ENCODE data around the gene ZNF487.
"Not testable (repeated sequence)": the region's sequence is repeated elsewhere in the genome, so short reads cannot be mapped to it uniquely, and the experiment has no call there.

The ZNF487 gene

DNA sequence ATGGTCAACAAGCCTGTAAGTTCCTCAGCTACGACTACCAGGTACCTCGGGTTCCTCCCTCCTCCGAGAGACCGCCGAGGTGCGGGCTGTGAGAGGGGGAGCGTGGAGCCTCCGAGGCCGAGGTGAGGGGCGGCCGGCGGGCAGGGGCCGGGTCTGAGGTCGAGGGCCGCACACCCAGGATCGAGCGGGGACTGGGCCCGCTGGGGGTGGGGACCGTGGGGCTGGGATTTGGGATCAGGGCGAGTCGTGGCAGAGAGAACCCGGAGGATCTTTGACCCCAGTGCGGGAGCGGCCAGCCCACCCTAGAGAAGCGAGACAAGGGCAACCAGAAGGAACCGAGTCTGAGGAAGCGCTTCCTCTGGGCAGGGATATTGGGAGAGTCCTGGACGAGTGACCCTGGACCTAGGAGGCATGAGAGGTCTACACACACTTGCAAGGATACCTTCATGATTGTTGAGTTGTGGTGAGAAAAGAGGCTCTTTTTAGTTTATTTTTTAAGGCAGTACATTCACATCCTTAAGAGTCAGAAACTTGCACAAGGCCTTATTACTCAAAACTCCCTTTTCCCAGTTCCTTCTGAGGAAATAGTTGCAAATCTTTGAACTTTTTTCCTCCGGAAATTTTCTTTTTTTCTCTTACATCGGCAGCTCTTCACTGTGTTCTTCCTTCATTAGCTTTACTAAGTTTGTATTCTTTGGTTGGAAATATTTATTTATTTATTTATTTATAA is 395 bp downstream of the ZNF487 start:
- no peak for DNase-seq (ENCODE audit: low read depth)

GRCh38 chr10:43440463-43441134 is 3.7 kb downstream of the ZNF487 start:
- no peak for DNase-seq (ENCODE audit: low read depth)

- DNase-seq (ENCODE audit: low read depth) = no peak
Observed at GRCh38 chr10:43444323-43444722, 7.4 kb downstream of the ZNF487 start.

DNA sequence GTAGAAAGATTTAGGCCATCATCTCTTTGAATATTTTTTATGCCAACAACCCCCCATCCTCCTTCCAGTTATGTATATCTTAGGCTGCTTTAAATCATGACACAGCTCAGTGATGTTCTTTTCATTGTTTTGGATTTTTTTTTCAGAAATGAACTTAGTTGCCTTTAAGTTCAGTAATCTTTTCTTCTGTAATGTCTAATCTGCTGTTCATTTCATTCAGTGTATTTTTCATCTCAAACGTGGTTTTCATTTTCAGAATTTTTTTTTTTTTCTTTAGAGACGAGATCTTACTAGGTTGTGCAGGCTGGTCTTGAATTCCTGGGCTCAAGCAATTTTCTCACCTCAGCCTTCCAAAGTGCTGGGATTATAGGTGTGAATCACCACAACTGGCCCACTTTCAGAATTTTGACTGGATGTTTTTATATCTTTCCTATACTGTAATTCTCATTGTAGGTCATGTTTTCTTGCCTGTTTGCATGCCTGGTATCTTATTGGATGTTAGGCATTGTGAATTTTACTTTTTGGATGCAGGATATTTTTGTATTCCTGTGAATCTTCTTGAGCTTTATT is 8.1 kb downstream of the ZNF487 start:
- DNase-seq (ENCODE audit: low read depth) = no peak

- DNase-seq (ENCODE audit: low read depth) = not testable (repeated sequence)
Observed at GRCh38 chr10:43446219-43447017, 9.5 kb downstream of the ZNF487 start.

GRCh38 chr10:43448742-43449141 is 11.8 kb downstream of the ZNF487 start:
- DNase-seq (ENCODE audit: low read depth) = no peak

- no peak for DNase-seq (ENCODE audit: low read depth)
Observed at GRCh38 chr10:43452356-43452914, 15.5 kb downstream of the ZNF487 start.

GRCh38 chr10:43453266-43453831 is 16.4 kb downstream of the ZNF487 start:
- DNase-seq (ENCODE audit: low read depth) = no peak

DNA sequence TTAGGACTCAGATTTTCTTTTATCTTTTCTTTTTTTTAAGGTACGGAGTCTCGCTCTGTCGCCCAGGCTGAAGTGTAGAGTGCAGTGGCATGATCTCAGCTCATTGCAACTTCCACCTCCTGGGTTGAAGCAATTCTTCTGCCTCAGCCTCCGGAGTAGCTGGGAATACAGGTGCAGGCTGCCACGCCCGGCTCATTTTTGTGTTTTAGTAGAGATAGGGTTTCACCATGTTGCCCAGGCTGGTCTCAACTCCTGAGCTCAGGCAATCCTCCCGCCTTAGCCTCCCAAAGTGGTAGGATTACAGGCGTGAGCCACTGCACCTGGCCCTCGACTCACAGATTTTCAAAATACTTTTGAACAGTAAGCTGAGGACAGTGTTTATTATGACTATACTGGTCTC is 17.1 kb downstream of the ZNF487 start:
- DNase-seq (ENCODE audit: low read depth) = not testable (repeated sequence)

DNA sequence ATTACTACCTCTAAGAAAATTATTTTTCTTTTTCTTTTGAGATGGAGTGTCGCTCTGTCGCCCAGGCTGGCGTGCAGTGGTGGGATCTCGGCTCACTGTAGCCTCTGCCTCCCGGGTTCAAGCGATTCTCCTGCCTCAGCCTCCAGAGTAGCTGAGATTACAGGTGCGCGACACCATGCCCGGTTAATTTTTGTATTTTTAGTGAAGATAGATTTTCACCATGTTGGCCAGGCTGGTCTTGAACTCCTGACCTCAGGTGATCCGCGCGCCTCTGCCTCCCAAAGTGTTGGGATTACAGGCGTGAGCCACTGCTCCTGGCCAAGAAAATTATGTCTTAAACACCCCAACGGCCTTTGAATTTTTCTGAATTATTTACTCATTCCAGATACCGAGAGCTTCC is 19.6 kb downstream of the ZNF487 start:
- DNase-seq (ENCODE audit: low read depth) = not testable (repeated sequence)

- no peak for DNase-seq (ENCODE audit: low read depth)
Observed at GRCh38 chr10:43458227-43458626, 21.3 kb downstream of the ZNF487 start.

DNA sequence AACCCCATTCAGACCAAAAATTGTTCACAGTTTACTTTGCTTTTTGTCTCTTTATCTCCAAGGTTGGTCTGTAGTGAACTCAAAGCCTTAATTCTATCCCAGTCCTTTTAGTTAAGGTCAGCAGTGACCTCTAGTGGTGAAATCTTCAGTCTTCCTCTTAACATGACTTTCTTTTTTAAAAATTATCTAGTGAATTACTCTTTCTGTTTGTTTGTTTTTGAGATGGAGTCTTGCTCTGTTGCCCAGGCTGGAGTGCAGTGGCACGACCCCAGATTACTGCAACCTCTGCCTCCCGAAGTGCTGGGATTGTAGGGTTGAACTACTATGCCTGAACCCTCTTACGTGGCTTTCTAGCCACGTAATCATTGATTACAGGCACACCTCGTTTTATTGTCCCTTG is 25.0 kb downstream of the ZNF487 start:
- DNase-seq (ENCODE audit: low read depth) = peak; percentile 61

DNA sequence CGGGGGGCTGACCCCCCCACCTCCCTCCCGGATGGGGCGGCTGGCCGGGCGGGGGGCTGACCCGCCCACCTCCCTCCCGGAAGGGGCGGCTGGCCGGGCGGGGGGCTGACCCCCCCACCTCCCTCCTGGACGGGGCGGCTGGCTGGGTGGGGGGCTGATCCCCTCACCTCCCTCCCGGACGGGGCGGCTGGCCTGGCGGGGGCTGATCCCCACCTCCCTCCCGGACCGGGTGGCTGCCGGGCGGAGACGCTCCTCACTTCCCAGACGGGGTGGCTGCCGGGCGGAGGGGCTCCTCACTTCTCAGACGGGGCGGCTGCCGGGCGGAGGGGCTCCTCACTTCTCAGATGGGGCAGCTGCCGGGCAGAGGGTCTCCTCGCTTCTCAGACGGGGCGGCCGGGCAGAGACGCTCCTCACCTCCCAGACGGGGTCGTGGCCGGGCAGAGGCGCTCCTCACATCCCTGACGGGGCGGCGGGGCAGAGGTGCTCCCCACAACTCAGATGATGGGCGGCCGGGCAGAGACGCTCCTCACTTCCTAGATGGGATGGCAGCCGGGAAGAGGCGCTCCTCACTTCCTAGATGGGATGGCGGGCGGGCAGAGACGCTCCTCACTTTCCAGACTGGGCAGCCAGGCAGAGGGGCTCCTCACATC is 28.3 kb downstream of the ZNF487 start:
- not testable (repeated sequence) for DNase-seq (ENCODE audit: low read depth)

GRCh38 chr10:43465736-43466120 is 28.8 kb downstream of the ZNF487 start:
- DNase-seq (ENCODE audit: low read depth) = not testable (repeated sequence)

- no peak for DNase-seq (ENCODE audit: low read depth)
Observed at GRCh38 chr10:43471146-43471545, 34.2 kb downstream of the ZNF487 start.

DNA sequence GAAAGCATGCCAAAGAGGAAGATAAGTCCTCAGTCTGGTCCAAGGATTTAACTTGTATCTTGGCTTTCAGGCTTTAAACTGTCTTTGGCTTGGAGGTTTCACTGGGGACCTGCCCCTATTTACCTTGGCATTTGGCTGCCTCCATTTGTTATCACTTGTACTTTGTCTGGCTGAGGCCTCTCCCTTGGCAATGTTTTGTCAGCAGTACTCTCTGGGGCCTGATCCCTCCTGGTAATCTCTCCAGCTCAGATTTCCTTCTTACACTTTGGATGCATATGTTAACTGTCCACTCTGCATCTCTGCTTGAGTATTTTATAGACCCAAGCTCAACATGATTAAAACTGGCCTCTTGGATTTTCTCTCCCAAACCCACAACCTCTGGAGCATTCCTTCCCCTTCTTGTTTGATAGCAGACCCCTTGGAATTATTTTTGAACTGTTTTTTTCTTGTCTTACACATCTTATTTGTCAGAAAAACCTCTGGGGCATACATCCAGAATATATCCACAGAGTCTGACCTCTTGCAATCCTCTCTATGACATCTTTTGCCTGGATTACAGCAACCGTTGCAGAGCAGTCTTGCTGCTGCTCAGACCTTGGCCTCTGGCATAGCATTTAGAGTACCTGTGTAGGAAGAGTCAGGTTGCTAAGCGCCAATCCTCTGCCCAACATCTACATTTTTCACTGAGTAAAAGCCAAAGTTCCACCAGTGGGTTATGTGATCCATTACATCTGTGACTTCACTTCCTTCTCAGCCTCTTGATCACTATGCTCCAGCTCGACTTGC is 35.2 kb downstream of the ZNF487 start:
- DNase-seq (ENCODE audit: low read depth) = no peak

DNA sequence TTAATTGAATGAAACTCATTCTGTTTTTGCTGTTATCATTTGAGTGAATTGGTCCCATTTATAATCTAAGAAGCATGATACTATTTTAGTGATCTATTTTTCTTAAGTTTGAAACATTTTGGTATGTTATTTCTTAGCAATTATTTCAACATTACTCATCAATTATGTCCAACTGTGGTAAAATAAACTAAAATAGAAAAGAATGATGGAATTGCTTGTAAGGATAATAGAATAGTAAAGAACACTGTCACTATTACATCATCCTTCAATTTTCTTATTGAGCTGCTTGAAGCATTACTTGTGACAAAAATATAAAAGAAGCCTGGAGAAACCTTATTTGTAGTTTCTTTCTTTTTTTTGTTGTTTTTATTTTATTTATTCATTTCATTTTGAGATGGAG is 42.4 kb downstream of the ZNF487 start:
- DNase-seq (ENCODE audit: low read depth) = no peak

- no peak for DNase-seq (ENCODE audit: low read depth)
Observed at GRCh38 chr10:43482319-43483078, 45.6 kb downstream of the ZNF487 start.

GRCh38 chr10:43491855-43492254 is 54.9 kb downstream of the ZNF487 start:
- DNase-seq (ENCODE audit: low read depth) = no peak

DNA sequence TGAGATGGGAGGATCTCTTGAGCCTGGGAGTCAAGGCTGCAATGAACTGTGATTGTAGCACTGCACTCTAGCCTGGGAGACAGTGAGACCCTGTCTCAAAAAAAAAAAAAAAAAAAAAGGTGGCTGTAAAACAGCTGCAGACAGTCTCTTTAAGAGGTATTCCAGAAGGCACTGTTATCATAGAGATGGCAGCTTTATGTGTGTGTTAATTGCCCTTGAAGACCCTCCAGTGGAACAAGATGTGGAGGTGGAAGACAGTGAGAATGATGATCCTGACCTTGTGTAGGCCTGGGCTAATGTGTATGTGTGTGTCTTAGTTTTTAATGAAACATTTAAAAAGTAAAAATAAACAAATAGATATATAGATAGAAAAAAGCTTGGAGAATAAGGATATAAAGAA is 66.0 kb downstream of the ZNF487 start:
- DNase-seq (ENCODE audit: low read depth) = no peak
